ENCODE results near the gene HSD11B1L.

The HSD11B1L gene

DNA sequence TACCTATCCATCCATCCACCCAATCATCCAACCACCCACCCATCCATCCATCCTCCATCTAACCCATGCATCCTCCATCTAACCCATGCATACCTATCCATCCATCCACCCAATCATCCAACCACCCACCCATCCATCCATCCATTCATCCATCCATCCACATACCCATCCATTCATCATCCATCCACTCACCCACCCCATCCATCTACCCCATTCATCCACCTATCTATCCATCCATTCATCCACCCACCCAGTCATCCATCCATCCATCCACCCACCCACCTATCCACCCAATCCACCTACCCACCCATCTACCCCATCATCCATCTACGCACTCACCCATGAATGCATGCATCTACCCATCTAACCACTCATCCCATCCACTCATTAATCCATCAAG is 7.1 kb upstream of the HSD11B1L start:
- Histone ChIP-seq H2AFZ (ENCODE audit: low read depth, low read length) (no peak overlapping the region), H3K36me3 (ENCODE audit: insufficient read depth, low read length) (peaks cover 29% of the 10 kb centered on the region), H3K4me3 (ENCODE audit: low read length) (no peak overlapping the region), H3K9me3 (ENCODE audit: low read length) (no peaks in the 10 kb centered on the region), H3K4me1 (ENCODE audit: insufficient read depth, low read length) (no peaks in the 10 kb centered on the region), H3K27me3 (ENCODE audit: insufficient read depth, low read length) (no peaks in the 10 kb centered on the region)

DNA sequence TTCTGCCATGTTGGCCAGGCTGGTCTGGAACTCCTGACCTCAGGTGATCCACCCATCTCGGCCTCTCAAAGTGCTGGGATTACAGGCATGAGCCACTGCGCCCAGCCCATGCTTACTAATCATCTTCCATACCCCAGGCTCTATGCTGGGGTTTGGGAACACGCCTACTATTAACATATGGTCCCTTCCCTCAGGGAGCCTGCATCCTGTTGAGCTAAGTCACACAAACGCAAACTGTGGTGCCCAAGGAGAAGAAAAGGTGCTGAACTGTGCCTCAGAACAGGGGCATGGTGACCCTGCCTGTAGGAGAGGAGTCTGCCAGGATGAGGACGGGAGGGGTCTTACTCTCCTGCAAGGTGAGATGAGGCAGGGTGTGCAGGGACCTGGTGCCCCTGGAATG is 6.1 kb upstream of the HSD11B1L start:
- no peak overlapping the region for H3K4me3 ChIP-seq (ENCODE audit: low read length)
- peaks cover 5% of the 10 kb centered on the region for H3K4me1 ChIP-seq (ENCODE audit: insufficient read depth, low read length)
- no peaks in the 10 kb centered on the region for H3K27me3 ChIP-seq (ENCODE audit: insufficient read depth, low read length)
- no peaks in the 10 kb centered on the region for H3K9me3 ChIP-seq (ENCODE audit: low read length)
- no peak overlapping the region for H2AFZ ChIP-seq (ENCODE audit: low read depth, low read length)
- peaks cover 19% of the 10 kb centered on the region for H3K36me3 ChIP-seq (ENCODE audit: insufficient read depth, low read length)

DNA sequence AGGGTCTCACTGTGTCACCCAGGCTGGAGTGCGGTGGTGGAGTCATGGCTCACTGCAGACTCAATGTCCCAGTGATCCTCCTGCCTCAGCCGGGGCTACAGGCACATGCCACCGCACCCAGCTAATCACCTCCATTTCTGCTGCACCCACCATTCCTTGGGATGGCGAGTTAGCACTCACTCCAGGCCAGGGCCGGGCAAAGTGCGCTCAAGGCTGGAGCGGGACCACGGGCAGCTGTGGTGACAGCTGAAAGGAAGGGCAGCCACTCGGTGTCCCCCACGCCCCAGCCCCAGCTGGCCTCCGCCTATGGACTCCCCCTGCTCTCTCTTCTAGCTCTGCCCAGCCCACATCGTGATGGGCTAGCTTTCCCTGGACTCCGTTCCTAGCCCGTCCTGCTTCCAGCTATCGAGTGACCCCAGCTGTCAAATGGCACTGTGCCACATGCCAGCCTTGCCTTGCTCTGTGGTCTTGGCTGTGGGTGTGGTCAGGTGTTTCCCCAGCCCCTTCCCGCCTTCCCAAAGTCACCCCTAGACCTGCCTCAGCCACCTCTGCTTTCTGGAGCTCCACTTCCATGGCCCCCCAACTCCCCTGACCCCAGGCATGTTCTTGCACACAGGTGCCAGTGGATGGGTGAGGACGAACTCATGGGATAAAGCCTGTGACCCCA is 4.6 kb upstream of the HSD11B1L start:
- no peak overlapping the region for H3K4me3 ChIP-seq (ENCODE audit: low read length)
- no peak overlapping the region for H2AFZ ChIP-seq (ENCODE audit: low read depth, low read length)
- peaks cover 7% of the 10 kb centered on the region for H3K4me1 ChIP-seq (ENCODE audit: insufficient read depth, low read length)
- no peaks in the 10 kb centered on the region for H3K27me3 ChIP-seq (ENCODE audit: insufficient read depth, low read length)
- H3K9me3 ChIP-seq (ENCODE audit: low read length): no peaks in the 10 kb centered on the region
- H3K36me3 ChIP-seq (ENCODE audit: insufficient read depth, low read length): peaks cover 16% of the 10 kb centered on the region

DNA sequence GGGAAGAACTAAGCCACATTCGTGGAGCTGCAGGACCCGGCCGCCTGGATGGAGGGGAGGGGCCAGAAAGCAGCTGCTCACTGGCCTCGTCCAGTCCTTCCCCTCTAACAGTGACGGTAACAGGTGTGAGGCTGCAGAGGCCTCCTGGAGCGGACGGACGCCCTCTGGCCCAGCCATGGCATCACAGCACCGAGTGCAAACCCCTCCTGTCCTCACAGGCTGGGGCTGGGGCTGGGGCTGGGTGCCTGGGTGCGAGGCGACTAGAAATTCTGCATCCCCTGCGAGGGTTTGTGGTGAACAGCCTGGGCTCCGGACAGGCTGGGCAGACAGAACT is 4.1 kb upstream of the HSD11B1L start:
- Histone ChIP-seq H3K4me1 (ENCODE audit: insufficient read depth, low read length) (peaks cover 11% of the 10 kb centered on the region), H3K9me3 (ENCODE audit: low read length) (no peaks in the 10 kb centered on the region), H3K4me3 (ENCODE audit: low read length) (no peak overlapping the region), H3K36me3 (ENCODE audit: insufficient read depth, low read length) (peaks cover 12% of the 10 kb centered on the region), H3K27me3 (ENCODE audit: insufficient read depth, low read length) (no peaks in the 10 kb centered on the region), H2AFZ (ENCODE audit: low read depth, low read length) (no peak overlapping the region)

DNA sequence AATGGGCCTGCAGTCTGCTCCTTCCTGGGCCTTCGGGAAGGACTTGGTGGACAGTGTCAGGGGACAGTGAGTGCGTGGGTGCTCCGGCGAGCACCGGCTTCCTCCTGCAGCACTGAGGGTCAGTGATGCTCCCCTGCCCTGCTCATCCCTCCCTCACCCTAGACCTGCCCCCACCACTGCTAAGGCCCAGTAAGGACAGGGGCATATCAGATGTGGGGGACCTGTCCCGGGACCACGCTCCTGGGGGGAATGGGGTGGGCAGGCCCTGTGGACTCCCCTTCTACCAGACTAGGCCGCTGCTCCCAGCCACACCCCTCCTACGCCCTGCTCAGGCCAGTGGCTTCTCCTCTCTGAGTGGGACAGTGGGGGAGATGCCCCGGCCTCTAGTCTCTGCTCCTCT is 3.7 kb upstream of the HSD11B1L start:
- Histone ChIP-seq H3K36me3 (ENCODE audit: insufficient read depth, low read length) (peaks cover 8% of the 10 kb centered on the region), H3K4me1 (ENCODE audit: insufficient read depth, low read length) (peaks cover 15% of the 10 kb centered on the region), H2AFZ (ENCODE audit: low read depth, low read length) (no peak overlapping the region), H3K4me3 (ENCODE audit: low read length) (no peak overlapping the region), H3K9me3 (ENCODE audit: low read length) (no peaks in the 10 kb centered on the region), H3K27me3 (ENCODE audit: insufficient read depth, low read length) (no peaks in the 10 kb centered on the region)

DNA sequence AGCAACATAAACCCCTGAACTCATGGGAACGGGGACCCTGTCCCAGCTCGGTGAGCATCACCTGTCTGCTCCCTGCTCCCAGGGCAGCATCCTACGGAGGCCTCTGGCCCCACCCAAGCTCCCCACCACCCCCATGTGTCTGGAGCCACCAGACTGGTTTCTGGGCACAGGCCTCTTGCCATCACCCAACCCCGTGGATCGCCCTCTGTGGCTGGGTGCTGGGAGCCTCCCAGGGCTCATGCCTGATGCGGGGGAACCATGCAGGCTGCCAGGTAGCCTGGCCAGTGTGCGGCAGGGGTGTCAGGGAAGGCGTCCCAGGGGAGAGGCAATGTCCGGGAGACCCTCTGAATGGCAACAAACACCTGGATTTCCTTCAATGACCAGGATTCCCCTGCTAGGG is 3.2 kb upstream of the HSD11B1L start:
- H2AFZ ChIP-seq (ENCODE audit: low read depth, low read length): no peak overlapping the region
- no peaks in the 10 kb centered on the region for H3K9me3 ChIP-seq (ENCODE audit: low read length)
- H3K27me3 ChIP-seq (ENCODE audit: insufficient read depth, low read length): no peaks in the 10 kb centered on the region
- H3K4me3 ChIP-seq (ENCODE audit: low read length): no peak overlapping the region
- peaks cover 8% of the 10 kb centered on the region for H3K36me3 ChIP-seq (ENCODE audit: insufficient read depth, low read length)
- peaks cover 18% of the 10 kb centered on the region for H3K4me1 ChIP-seq (ENCODE audit: insufficient read depth, low read length)

DNA sequence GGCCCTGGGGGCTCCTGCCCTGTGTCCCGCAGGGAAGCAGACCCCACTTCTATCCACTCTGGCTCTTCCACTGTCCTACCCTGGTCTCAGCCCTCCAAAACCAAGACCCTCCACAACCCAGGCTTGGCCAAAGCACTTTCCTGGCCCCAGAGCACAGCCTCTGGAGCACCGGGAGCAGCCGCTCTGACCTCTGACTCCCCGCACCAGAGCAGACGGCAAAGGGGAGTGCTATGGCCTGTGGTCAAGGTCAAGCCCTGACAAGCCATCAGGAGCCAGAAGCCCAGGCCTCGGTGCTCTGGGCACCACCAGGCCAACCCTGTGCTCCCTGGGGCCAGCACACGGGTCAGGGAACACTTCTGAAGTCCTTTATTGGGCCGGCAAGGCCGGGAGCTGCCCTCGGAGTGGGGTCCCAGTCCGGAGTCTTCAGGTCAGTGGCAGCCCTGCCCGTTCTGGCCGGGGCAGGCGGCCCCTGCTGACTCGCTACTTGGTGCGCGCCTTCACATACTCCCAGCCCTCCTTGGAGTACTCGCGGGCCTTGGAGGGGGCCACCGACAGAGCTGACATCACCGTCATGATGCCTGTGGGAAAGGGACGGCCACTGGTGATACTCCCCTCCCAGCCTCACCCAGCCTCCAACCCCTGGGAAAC is 2.6 kb upstream of the HSD11B1L start:
- Histone ChIP-seq H3K4me1 (ENCODE audit: insufficient read depth, low read length) (peaks cover 18% of the 10 kb centered on the region), H3K27me3 (ENCODE audit: insufficient read depth, low read length) (no peaks in the 10 kb centered on the region), H2AFZ (ENCODE audit: low read depth, low read length) (no peak overlapping the region), H3K9me3 (ENCODE audit: low read length) (no peaks in the 10 kb centered on the region), H3K36me3 (ENCODE audit: insufficient read depth, low read length) (peaks cover 8% of the 10 kb centered on the region), H3K4me3 (ENCODE audit: low read length) (no peak overlapping the region)

DNA sequence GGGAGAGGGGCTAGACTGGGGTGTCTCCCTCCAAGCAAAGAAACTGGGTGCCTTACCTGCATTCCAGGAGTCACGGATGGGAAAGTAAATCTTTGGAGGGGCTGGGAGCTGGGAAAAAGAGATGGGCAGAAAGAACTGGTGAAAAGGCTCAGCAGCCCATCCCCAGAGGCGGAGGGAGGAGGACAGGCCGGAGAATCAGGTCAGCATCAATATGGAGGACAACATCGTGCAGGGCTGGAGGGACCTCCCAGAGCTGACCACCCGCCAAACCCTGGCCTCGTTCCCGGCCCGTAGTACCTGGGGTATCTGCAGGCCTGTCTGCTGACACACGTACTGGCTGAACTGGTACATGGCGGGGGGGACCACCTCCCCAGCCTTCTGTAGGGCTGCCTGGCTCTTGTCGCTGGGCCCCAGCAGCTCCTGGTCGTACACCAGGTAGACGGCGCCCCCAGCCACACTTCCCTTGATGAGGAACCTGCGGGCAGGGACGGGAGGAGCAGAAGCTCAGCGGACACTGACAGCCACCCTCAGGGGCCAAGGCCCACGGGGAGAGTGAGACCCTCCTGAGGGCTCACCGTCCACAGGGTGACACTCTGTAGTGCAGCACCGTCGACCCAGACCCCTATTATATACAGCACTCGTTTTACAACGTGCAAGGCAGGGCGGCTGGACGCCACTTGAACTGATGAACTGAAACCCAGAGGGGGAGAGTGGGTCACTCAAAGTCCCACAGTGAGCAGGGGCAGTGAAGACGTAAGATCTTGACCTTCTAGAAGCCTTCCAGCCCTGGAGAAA is 1.3 kb upstream of the HSD11B1L start:
- Histone ChIP-seq H3K36me3 (ENCODE audit: insufficient read depth, low read length) (peaks cover 10% of the 10 kb centered on the region), H3K27me3 (ENCODE audit: insufficient read depth, low read length) (no peaks in the 10 kb centered on the region), H3K9me3 (ENCODE audit: low read length) (no peaks in the 10 kb centered on the region), H3K4me1 (ENCODE audit: insufficient read depth, low read length) (peaks cover 18% of the 10 kb centered on the region), H2AFZ (ENCODE audit: low read depth, low read length) (no peak overlapping the region), H3K4me3 (ENCODE audit: low read length) (peak overlapping the region; percentile 70)

DNA sequence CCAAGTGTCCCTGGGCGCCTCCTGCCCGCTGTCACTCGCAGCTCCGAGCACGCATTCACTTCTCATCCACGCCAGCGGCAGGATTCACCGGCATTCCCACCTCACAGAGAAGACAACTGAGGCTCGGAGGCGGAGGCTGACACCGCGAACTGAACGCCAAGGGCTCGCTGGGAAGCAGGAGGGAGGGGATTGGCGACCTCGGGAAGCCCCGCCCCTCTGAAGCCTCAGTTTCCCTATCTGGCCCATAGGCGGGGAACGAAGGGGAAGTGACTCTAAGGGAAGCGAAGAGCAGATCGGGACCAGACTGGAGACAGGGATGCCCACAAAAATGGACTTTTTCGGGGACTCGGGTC is 767 bp upstream of the HSD11B1L start:
- Histone ChIP-seq H3K4me1 (ENCODE audit: insufficient read depth, low read length) (peaks cover 18% of the 10 kb centered on the region), H3K36me3 (ENCODE audit: insufficient read depth, low read length) (peaks cover 9% of the 10 kb centered on the region), H2AFZ (ENCODE audit: low read depth, low read length) (no peak overlapping the region), H3K4me3 (ENCODE audit: low read length) (peak overlapping the region; percentile 70), H3K9me3 (ENCODE audit: low read length) (no peaks in the 10 kb centered on the region), H3K27me3 (ENCODE audit: insufficient read depth, low read length) (no peaks in the 10 kb centered on the region)

DNA sequence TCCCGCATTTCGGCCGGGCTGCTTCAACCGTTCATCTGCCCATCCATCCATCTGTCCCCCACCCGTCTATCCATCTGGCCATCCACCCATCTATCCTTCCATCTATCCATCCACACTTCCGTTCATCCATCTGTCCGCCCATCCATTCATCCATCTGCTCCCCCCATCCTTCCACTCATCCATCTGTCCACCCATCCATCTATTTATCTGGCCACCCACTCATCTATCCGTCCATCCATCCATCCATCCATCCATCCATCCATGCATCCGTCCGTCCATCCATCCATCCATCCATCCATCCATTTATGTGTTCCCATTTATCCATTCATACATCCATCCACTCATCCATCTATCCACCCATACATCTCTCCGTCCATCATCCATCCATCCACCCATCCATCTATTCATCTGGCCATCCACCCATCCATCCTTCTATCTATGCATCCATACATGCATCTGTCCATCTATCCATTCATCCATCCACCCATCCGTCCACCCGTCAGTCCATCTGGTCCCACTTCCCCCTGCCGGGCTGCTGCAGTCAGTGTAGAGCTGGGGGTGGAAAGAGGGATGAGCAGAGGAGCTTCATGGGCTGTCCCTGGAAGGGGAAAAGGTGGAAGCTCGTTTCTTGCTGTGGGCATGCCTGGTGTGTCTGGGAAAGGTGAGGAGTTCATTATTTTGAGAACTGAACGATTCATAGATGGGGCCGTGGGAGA is 722 bp downstream of the HSD11B1L start:
- H2AFZ ChIP-seq (ENCODE audit: low read depth, low read length): no peak overlapping the region
- peaks cover 18% of the 10 kb centered on the region for H3K4me1 ChIP-seq (ENCODE audit: insufficient read depth, low read length)
- peak overlapping the region; percentile 70 for H3K4me3 ChIP-seq (ENCODE audit: low read length)
- peaks cover 7% of the 10 kb centered on the region for H3K36me3 ChIP-seq (ENCODE audit: insufficient read depth, low read length)
- H3K27me3 ChIP-seq (ENCODE audit: insufficient read depth, low read length): no peaks in the 10 kb centered on the region
- no peaks in the 10 kb centered on the region for H3K9me3 ChIP-seq (ENCODE audit: low read length)

DNA sequence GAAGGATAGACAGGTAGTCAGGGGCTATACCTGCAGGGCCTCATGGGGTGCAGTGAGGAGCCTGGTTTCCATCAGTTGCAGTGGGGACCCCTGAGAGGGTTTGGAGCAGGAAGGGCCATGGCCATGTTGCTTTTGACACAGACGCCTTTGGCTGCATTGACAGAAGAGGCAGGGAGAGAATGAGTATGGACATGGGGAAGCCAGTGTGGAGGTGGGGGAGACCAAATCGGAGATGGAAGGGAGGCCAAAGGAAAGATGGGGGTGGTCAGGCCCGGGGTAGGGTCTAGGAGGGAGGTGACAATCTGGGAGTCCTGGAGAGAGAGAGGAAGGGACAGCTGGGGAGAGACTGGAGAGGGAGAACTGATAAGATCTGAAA is 1.3 kb downstream of the HSD11B1L start:
- peaks cover 7% of the 10 kb centered on the region for H3K36me3 ChIP-seq (ENCODE audit: insufficient read depth, low read length)
- no peak overlapping the region for H2AFZ ChIP-seq (ENCODE audit: low read depth, low read length)
- H3K4me3 ChIP-seq (ENCODE audit: low read length): peak overlapping the region; percentile 70
- H3K27me3 ChIP-seq (ENCODE audit: insufficient read depth, low read length): no peaks in the 10 kb centered on the region
- H3K9me3 ChIP-seq (ENCODE audit: low read length): no peaks in the 10 kb centered on the region
- peaks cover 18% of the 10 kb centered on the region for H3K4me1 ChIP-seq (ENCODE audit: insufficient read depth, low read length)

DNA sequence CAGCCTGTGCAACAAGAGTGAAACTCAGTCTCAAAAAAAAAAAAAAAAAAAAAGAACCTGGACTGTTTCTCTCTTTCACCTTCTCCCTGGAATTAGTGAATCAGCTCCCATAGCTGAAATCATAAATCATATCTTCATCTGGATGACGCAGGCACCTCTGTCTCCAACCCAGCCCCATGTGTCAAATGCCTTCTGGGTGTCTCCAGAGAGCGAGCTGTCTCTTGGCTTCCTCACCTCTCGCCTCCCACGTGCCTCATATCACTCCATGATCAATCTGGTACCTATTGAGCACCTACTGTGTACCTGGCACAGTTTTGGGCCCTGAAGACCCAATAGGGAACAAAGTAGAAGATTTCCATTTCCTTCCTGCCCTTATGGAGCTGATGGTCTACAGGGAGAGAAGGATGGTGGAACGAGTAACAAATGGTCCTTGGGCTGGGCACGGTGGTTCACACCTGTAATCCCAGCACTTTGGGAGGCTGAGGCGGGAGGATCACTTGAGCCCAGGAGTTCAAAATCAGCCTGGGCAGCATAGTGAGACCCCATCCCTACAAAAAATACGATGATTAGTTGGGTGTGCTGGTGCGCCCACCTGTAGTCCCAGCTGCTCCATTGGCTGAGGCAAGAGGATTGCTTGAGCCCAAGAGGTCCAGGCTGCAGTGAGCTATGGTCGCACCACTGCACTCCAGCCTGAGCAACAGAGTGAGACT is 2.5 kb downstream of the HSD11B1L start:
- no peaks in the 10 kb centered on the region for H3K9me3 ChIP-seq (ENCODE audit: low read length)
- H3K4me3 ChIP-seq (ENCODE audit: low read length): no peak overlapping the region
- peaks cover 18% of the 10 kb centered on the region for H3K4me1 ChIP-seq (ENCODE audit: insufficient read depth, low read length)
- no peaks in the 10 kb centered on the region for H3K27me3 ChIP-seq (ENCODE audit: insufficient read depth, low read length)
- no peak overlapping the region for H2AFZ ChIP-seq (ENCODE audit: low read depth, low read length)
- peaks cover 2% of the 10 kb centered on the region for H3K36me3 ChIP-seq (ENCODE audit: insufficient read depth, low read length)
